T-helper 1 cell treated with Interleukin-12 subunit alpha and Interleukin-12 subunit beta and Interleukin-4 antibody, amounts not matched to agents 30 ng/mL and 1 ng/mL, for 36 hours (primary cell): ENCODE results near the gene CLN3. TPM values are rescaled to one million over a fixed set of nuclear protein-coding genes. Genes with fewer than 3 reads are reported as not detected.
"Not testable (repeated sequence)": the region's sequence is repeated elsewhere in the genome, so short reads cannot be mapped to it uniquely, and the experiment has no call there.

Source experiments
- intact Hi-C: fragments of 100-400 bp; cut with micrococcal nuclease; formaldehyde crosslinking; loops from one replicate; pipeline ENCODE4 v1.15.1; 2024
- total RNA-seq: library from RNA; stranded (reverse); gene quantifications from 2 replicates; pipeline ENCODE4 v1.2.3, GENCODE V29; 2022

Gene CLN3
- total RNA-seq, 1 donor from 2014 or later: 53.8 TPM

DNA sequence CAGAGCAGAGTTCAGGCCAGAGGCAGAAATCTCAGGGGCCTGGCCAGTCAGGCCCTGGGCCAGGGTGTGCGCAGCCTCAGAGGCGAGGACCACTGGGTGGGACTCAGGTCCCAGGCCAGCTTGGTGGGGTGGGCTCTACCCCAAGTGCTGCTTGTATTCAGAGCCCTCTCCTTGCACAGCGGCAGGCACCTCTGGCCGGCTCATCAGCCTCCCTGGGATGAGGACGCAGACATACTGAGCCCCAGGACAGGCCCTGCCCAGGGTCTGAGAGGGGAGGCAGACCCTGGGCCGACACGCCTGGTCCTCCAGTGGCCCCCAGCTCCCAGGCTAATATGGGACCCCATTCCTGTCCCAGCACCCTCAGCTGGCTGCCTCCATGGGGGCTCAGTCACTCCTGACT, 22.4 kb upstream of the CLN3 start:
- intact Hi-C loops: no loop called here

DNA sequence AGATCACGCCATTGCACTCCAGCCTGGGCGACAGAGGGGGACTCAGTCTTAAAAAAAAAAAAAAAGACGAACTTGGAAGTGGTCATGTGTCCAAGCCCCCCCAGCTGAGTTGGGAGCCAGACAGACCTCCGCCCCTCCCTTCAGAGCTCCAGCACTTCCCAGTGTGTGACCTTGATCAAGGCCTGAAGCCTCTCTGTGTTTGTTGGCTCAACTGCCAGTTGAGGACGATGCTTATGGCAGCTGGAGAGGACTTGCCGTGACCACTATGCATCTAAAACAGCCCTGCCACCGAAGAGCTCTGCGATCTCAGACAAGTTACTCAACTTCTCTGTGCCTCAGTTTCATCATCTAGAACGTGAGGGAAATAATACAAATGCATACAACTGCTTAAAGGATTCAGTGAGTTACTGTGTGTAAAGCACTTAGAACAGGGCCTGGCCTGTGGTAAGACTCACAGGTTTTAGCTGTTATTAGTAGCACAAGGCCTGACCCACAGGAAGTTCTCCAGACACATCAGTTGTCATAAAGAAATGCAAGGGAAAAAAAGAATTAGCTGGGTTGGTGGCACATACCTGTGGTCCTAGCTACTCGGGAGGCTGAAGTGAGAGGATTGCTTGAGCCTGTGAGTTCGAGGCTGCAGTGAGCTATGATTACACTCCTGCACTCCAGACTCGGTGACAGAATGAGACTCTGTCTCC, 21.8 kb upstream of the CLN3 start:
- intact Hi-C loops: no loop called here

DNA sequence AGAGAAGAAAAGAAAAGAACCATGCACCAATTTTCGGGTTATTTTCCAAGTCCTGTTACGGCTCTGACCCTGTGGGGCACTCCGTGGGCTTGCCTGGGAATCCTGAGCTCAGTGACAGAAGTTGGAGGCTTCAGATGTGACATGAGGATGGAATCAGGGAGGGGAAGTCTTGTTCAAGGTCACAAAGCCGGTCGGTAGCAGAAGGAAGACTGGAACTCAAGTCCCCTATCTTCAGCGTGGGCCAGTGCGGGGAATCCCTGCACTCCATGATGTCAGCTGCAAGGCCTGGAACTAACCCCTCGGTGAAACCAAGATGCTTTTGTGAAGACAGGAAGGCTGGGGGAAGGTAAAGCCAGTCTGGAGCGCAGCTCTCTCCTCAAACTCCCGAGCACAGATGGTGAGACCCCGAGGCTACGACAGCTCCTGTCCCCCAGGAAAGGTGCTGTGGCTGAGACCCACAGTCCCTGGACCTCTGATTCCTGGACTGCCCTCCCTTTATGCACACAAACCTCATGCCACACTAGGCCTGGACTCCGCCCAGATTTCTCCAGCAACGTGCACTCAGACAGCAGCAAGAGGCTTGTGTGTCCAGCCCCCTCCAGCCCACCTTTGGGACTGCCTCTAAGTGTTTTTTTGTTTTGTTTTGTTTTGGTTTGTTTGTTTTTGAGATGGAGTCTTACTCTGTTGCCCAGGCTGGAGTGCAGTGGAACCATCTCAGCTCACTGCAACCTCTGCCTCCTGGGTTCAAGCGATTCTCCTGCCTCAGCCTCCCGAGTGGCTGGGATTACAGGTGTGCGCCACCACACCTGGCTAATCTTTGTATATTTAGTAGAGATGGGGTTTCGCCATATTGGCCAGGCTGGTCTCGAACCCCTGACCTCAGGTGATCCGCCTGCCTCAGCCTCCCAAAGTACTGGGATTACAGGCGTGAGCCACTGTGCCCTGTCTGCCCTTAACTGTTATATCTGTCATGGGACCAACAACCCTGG, 20.2 kb upstream of the CLN3 start:
- intact Hi-C loops: no loop called here

DNA sequence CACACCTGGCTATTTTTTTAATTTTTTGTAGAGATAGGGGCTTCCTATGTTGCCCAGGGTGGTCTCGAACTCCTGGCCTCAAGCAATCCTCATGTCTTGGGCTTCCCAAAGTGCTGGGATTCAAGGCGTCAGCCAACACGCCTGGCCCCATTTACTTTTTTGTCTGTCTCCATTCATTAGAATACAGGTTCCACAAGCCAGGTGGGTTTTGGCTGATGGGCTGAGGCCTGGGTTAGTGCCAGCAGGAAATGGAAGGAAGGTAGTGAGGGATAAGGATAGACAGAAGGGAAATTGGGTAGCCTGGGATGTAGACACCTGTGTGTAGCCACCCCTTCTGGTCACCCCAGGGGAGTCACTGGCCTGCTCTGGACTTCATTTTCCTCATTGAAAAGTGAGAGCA, 19.2 kb upstream of the CLN3 start:
- intact Hi-C loops: no loop called here

DNA sequence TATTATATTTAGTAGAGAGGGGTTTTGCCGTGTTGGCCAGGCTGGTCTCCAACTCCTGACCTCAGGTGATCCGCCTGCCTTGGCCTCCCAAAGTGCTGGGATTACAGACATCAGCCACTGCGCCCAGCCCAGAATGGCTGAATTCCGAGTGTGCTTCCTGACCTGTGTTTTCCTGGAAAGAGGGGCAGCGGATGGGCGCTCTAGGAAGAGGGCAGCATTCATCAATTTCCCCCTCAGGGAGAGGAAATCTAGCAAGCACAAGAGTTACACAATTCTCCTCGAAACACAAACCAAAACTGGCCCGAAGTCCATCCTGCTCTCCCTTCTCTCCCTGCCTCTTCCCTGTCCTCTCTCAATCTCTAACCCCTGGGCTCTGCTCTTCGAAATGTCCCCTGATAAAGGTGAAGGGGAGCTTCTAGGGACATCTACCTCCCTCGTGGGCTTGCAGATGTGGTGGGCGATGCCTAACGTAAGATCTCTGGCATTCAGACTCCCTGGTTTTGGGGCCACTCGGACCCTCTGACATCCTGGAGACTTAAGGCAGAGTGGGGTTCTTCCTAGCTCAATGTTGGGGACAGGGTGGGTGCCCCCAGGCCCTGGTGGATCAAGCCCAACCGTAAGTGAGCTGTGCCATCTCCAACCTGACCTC, 13.7 kb upstream of the CLN3 start:
- intact Hi-C loops: no loop called here

DNA sequence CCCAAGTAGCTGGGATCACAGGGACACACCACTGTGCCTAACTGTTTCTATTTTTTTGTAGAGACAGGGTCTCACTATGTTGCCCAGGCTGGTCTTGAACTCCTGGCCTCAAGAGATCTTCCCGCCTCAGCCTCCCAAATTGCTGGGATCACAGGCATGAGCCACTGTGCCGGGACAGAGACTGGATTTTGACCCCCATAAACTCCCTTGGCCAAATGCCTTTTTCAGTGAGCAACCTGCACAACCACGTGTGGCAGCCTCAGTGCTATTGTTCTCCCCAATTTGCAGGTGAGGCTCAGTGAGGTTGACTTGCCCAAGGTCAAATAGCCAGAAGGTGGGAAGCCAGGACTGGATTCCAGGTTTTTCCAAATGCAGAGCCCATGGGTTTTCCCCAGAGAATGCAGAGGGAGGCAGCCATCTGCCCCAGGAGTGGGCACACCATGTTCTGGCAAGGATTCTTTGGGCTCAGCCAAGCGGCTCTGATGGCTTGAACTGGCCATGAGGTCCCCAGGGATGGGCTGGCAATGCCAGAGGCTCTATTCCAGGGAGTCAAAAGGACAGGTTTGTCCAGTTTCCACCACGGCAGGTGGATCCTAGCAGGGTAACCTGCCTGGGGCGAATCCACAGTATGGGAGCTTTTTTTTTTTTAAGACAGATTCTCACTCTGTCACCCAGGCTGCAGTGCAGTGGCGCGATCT, 13.0 kb upstream of the CLN3 start:
- intact Hi-C loops: no loop called here

DNA sequence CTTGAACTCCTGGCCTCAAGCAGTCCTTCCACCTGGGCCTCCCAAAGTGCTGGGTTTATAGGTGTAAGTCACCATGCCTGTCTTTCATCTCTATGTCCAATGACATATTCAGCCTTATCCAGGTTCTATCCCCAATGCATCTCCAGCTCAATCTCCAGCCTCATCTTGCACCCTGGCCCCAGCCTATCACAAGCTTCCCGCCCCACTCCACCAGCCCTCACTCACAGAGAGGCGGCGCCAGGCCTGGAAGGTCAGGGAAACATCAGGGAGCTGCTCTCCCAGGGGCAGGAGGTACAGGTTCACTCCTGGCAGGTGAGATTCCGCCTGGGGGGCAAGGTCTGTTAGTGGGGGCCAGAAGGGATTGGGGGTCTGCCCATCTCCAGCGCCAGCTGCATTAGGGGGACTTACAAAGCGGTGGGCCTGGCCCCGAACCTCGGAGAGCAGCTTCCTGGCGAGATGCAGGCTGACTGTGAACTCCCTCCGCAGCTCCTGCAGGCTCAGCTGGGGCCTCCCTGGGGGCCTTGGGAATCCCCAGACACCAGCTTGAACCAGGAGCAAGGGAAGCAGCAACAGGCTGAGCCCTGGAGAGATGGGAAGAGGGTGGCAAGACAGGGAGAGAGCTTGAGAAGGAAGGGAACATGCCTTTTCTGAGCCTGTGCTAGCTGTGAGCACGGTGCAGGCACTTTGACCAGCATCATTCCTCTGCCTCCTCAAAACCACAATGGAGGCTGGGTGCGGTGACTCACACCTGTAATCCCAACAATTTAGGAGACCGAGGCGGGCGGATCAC, 11.8 kb upstream of the CLN3 start:
- intact Hi-C loops: no loop called here

DNA sequence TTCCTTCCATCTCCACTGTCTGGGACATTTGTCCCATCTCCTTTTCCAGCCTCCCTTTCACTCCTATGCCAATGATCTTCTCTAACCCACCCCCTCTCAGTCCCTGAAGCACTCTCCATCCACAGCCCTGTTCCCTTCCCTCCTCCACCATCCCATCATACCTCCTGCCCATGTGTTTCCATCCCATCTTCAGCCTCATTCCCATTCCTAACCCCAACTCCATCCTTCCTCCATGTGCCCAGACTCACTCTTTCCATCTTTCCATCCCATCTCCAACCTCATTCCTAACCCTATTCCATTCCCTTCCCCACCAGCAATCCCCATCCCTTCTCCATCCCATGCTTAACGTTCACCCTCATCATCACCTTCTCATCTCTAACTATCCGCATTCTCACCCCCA, 10.4 kb upstream of the CLN3 start:
- intact Hi-C loops: no loop called here

DNA sequence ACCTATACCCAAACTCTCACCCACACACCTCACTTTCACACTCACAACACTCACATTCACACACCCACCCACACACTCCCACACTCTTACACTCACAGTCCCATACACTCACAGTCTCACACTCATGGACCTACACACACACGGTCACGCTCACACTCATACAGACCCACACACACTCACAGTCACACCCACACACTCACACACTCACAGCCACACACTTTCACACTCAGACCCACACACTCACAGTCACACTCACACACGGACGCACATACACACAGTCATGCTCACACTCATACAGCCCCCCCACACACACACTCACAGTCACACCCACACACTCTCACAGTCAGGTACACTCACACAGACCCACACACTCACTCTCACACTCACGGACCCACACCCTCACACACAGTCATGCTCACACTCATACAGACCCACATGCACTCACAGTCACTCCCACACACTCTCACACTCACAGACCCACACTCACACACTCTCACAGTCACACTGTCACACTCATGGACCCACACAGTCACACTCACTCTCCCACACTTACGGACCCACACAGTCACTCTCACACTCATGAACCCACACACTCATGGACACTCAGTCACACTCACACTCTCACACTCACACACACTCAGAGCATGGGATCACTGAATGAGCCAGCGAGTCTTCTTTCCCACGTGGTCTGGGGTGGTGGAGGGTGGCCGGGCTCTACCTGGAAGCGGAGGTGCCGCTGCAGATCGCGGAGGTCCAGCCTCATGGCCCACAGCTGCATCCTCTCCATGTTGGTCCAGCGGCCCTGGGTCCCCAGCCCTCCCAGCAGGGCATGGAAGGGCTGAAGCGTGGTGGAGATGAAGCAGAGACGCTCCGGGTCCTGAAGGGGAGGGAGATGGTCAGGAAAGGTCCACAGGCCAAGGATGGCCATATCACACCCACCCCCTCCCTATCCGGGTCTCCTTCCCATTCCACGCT, 9.7 kb upstream of the CLN3 start:
- intact Hi-C loops: no loop called here

DNA sequence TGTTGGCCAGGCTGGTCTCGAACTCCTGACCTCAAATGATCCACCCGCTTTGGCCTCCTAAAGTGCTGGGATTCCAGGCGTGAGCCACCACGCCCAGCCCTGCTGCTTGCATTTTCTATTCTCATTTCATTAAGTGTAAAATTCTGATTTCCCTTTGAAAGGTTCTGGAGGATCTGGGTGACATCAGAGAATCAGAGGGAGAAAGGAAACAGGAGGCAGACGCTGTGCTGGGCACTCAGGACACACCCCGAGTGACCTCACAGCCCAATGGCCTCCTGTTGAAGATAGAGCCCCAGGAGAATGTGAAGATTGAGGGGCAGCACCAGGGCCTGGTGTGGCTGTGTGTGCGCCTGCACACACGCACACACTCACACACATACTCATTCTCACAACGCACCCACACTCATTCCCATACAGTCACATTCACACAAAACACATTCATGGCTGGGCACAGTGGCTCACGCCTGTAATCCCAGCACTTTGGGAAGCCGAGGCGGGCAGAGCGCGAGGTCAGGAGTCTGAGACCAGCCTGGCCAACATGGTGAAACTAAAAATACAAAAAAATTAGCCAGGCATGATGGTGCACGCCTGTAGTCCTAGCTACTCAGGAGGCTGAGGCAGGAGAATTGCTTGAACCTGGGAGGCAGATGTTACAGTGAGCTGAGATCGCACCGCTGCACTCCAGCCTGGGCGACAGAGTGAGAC, 8.8 kb upstream of the CLN3 start:
- intact Hi-C loops: not testable (repeated sequence)

DNA sequence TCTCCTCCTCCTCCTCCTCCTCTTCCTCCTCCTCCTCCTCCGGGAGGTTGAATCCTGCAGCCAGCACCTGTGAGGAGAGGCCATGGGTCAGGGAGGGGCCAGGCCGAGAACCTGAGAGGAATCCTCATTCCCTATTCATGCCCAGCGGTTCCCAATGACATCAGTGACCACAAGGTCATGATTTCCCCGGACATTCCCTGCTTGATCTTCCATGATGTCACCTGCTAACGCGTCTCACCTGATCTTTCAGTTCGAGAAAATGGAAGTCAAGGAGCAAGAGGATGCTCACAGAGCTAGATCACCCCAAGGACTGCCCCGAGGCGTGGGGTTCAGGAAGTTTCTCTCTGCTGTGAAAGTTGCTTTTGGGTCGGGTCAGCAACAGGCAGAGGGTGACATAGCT, 8.0 kb upstream of the CLN3 start:
- intact Hi-C loops: loop anchor here (10.0 kb wide), 3 partner anchors 125 to 435 kb away; partner anchors contain the start of genes CD19 and SBK1

DNA sequence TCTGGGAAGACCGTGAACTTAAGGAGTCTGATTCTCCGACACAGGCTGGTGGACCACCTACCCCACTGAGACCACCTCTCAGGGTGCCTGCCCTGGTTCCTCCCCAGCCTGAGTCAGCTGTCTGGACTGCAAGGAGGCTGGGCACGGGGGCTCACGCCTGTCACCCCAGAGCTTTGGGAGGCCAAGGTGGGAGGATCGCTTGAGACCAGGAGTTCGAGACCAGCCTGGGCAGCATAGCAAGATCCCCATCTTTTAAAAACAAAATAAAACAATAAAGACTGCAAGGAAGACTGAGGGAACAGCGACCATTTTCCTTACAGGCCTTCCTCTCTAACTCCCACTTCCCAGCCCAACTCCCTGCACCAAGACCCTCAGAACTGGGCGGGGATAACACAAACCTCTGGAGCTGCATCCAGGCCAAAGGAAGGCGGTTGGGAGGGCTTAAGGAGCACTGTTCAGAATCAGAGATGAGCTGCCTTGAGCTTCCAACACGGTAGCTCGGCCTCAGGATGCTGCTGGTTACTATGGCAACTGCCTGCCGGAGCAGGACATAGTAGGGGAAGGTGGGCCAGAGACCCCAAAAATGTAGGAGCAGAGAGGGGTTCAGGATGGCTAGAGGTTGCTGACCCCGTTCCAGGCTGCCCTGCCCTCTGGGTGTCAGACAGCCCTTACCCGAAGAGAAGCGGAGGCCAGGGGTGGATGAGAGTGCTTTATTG, 7.0 kb upstream of the CLN3 start:
- intact Hi-C loops: loop anchor here (10.0 kb wide), 3 partner anchors 126 to 436 kb away; partner anchors contain the start of genes CD19 and SBK1

DNA sequence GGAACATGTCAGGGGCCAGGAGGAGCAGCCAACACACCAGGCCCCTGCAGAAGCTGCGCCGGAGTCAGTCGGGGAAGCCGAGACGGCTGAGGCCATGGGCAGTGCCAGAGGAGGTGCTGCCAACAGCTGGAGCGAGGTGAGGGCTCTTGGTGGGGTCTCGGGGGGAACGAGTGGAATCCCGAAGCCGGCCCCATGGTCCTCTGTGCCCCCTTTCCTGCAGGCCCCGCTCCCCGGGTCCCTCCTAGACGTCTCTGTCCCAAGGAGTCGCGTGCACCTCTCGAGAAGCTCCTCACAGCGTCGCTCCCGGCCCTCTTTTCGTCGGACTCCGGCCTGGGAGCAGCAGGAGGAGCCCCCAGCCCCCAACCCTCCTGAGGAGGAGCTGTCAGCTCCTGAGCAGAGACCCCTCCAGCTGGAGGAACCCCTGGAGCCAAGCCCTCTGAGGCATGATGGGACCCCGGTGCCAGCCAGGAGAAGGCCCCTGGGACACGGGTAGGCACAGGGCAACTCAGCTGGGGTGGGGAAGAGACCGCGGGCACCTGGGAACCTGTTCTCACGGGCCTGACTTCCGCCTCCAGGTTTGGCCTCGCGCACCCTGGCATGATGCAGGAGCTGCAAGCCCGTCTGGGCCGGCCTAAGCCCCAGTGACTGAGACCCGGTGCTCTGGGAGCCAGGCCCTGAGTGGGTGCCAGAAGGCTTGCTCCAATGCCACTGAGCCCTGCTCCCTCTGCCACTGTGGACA, 6.2 kb upstream of the CLN3 start:
- intact Hi-C loops: loop anchor here (10.0 kb wide), 3 partner anchors 127 to 437 kb away; partner anchors contain the start of genes CD19 and SBK1

DNA sequence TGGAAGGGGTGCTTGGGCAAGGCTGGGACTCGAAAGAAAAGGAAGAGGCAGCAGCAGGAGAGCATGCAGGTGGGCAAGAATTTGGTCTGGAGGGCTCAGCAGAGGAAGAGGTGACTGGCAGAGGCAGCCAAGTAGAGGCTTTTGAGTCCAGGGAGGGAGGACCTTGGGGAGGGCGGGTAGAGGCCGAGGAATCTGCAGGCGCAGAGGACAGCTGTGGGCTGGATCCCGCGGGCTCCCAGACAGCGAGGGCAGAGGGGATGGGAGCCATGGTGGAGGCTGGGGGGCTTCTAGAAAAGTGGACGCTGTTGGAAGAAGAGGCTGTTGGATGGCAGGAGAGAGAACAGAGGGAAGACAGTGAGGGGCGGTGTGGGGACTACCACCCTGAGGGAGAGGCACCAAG, 5.5 kb upstream of the CLN3 start:
- intact Hi-C loops: loop anchor here (10.0 kb wide), 3 partner anchors 127 to 437 kb away; partner anchors contain the start of genes CD19 and SBK1

DNA sequence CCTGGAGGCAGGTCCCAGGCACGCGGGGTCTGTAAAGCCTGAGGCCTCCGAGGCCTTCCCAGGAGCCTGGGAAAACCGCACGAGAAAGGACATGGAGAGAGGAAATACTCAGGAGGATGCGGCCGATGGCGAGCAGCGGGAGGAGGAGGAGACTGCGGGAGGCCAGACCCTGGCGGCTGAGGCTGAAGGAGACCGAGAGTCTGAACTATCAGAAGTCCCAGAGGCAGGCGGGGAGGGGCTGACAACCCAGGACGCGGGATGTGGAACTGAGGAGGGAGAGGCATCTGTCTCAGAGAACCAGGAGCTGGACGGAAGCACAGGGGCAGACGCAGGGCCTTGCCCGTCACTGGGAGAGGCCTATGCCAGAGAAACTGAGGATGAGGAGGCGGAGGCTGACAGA, 5.0 kb upstream of the CLN3 start:
- intact Hi-C loops: loop anchor here (10.0 kb wide), 3 partner anchors 128 to 438 kb away; partner anchors contain the start of genes CD19 and SBK1

DNA sequence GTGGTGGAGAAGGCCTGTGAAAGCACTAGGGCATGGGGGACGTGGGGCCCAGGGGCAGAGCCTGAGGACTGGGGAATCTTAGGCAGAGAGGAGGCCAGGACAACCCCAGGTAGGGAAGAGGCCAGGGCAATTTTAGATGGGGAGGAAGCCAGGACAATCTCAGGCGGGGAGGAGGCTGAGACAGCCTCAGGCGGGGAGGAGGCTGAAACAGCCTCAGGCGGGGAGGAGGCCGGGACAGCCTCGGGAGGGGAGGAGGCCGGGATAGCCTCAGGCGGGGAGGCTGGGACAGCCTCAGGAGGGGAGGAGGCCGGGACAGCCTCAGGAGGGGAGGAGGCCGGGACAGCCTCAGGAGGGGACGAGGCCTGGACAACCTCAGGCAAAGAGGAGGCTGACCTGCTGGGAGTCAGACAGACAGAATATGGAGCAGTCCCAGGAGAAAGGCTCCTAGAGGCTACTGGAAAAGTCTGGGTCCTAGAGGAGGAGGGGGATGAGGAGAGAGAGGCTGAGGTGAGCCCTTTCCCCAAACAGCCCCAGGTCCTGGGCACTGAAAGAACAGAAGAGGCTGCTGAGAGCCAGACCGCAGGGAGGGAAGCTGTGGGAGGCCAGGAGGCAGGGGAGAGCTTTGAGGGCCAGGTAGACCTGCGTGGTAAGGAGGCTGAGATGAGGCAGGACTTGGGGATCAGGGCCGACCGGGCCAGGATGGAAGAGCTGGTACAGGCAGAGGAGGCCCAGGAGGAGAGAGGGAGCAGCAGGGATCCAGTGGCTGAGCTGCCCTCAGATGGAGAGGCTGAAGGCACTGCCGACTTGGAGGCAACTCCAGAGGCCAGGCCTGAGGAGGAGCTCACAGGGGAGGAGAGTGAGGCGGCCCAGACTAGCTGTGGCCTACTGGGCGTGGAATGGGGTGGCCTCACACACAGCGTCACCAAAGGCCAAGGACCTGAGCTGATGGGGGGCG, 4.2 kb upstream of the CLN3 start:
- intact Hi-C loops: loop anchor here (10.0 kb wide), 3 partner anchors 129 to 439 kb away; partner anchors contain the start of genes CD19 and SBK1
